NCI-H2227 (cell line): ENCODE data around the gene SLC35A3.
"Not testable (repeated sequence)": the region's sequence is repeated elsewhere in the genome, so short reads cannot be mapped to it uniquely, and the experiment has no call there.

ENCODE experiments used
- DNase-seq: peaks from one replicate; lab custom pipeline; 2025; ENCODE audit not compliant: unreplicated experiment; lab: John Stamatoyannopoulos, UW

The SLC35A3 gene

GRCh38 chr1:99972066-99972465 lies 2.3 kb downstream of the SLC35A3 start:
- DNase-seq = not testable (repeated sequence)

- DNase-seq = no peak
Observed at GRCh38 chr1:99975529-99975928, 5.7 kb downstream of the SLC35A3 start.

- DNase-seq = peak; percentile 10
Observed at GRCh38 chr1:99977326-99977725, 7.5 kb downstream of the SLC35A3 start.

- no peak for DNase-seq
Observed at GRCh38 chr1:99978218-99978617, 8.4 kb downstream of the SLC35A3 start.

GRCh38 chr1:99979091-99979490 lies 9.3 kb downstream of the SLC35A3 start:
- no peak for DNase-seq

- DNase-seq = no peak
Observed at GRCh38 chr1:99980928-99981327, 11.1 kb downstream of the SLC35A3 start.

- no peak for DNase-seq
Observed at GRCh38 chr1:99986656-99987225, 16.9 kb downstream of the SLC35A3 start.

GRCh38 chr1:99988210-99988765 lies 18.5 kb downstream of the SLC35A3 start:
- DNase-seq = no peak

- no peak for DNase-seq
Observed at GRCh38 chr1:99992044-99992722, 22.4 kb downstream of the SLC35A3 start.

GRCh38 chr1:99992760-99993467 lies 23.1 kb downstream of the SLC35A3 start:
- DNase-seq = no peak

- no peak for DNase-seq
Observed at GRCh38 chr1:99993468-99993845, 23.7 kb downstream of the SLC35A3 start.

GRCh38 chr1:99994496-99994895 lies 24.7 kb downstream of the SLC35A3 start:
- no peak for DNase-seq

- DNase-seq = no peak
Observed at GRCh38 chr1:99996951-99997350, 27.2 kb downstream of the SLC35A3 start.

- DNase-seq = no peak
Observed at GRCh38 chr1:100001462-100001861, 31.7 kb downstream of the SLC35A3 start.

- no peak for DNase-seq
Observed at GRCh38 chr1:100005424-100005823, 35.6 kb downstream of the SLC35A3 start.

- no peak for DNase-seq
Observed at GRCh38 chr1:100006688-100007087, 36.9 kb downstream of the SLC35A3 start.

- no peak for DNase-seq
Observed at GRCh38 chr1:100009458-100009857, 39.7 kb downstream of the SLC35A3 start.

- no peak for DNase-seq
Observed at GRCh38 chr1:100010804-100011203, 41.0 kb downstream of the SLC35A3 start.

- no peak for DNase-seq
Observed at GRCh38 chr1:100019220-100019619, 49.4 kb downstream of the SLC35A3 start.

- no peak for DNase-seq
Observed at GRCh38 chr1:100023482-100023881, 53.7 kb downstream of the SLC35A3 start.

GRCh38 chr1:100027212-100027611 lies 57.4 kb downstream of the SLC35A3 start:
- DNase-seq = no peak

- DNase-seq = no peak
Observed at GRCh38 chr1:100028765-100029164, 59.0 kb downstream of the SLC35A3 start.
